C1 segment of cervical spinal cord (tissue), 14 donors: ENCODE measurements around the gene FBP1.

Source experiments
- DNase-seq, 14 donors: peaks; one replicate each; lab custom pipeline; 2025; lab: John Stamatoyannopoulos, UW

The FBP1 gene

DNA sequence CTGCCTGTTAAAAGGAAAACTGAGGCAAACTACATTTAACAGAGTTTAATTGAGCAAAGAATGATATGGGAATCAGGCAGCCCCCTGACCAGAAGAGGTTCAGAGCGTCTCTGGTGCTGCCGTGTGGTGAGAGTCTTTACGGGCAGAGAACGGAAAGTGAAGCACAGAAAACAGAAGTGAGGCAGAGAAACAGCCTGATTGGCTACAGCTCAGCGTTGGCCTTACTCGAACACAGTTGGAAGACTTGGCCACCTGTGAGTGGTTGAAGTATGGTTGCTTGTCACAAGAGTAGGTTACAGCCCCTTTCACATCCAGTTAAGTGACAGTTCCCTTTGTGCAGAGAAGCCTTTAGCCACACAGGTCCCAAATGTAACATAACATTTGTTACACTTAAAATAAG lies 16.9 kb upstream of the FBP1 start:
- peak in 1 of 14 donors; percentile 3 for DNase-seq

- DNase-seq = no peak
These were observed 16.4 kb upstream of the FBP1 start for GRCh38 chr9:94655739-94656138.

DNA sequence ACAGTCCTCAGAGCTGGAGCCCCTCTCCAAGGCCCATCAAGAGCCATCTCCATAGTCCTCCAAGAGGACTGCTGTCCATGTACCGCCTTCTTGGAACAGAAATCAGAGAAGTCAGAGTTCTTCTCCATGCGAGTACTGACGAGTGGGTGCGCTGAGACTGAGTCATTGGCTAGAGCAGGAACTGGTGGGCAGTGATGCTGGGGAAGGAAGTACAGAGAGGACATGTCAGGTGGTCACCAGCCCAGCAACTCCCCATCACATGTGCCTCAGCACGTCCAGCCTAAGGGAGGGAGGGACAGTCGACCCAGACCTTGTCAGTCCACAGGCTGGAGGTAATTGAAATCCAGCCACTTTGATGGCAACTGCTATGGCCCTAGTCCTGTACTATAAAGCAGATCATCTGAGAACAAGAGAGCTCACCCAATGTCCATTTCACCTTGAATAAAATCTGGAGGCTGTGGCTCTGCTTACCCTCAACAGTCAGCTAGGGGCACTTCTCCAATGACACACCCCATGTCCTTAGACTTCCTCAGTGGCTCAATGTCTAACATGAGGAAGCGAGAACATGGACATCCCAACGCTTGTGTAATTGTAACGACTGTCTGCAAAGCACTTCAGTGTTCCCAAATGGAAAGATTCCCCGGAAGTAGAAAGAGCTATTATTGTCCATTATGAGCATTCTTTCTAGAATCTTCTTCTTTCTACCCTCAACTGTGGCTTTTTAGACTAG lies 15.0 kb upstream of the FBP1 start:
- DNase-seq = peak in 1 of 14 donors; percentile 29

DNA sequence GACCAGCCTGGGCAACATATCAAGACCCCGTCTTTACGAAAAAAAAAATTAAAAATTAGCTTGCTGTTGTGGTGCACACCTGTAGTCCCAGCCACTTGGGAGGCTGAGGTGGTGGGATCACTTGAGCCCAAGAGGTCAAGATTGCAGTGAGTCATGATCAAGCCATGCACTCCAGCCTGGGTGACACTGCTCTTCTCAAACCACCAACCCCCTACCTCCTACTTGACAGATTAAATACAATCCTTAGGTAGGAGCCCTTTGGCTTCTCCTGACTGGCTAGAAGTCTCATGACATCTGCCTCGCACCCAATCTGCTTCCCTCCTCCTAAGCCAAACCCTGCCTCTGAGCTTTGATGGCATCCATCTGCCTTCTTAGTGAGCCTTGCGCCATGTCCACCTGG lies 11.6 kb upstream of the FBP1 start:
- DNase-seq = no peak

DNA sequence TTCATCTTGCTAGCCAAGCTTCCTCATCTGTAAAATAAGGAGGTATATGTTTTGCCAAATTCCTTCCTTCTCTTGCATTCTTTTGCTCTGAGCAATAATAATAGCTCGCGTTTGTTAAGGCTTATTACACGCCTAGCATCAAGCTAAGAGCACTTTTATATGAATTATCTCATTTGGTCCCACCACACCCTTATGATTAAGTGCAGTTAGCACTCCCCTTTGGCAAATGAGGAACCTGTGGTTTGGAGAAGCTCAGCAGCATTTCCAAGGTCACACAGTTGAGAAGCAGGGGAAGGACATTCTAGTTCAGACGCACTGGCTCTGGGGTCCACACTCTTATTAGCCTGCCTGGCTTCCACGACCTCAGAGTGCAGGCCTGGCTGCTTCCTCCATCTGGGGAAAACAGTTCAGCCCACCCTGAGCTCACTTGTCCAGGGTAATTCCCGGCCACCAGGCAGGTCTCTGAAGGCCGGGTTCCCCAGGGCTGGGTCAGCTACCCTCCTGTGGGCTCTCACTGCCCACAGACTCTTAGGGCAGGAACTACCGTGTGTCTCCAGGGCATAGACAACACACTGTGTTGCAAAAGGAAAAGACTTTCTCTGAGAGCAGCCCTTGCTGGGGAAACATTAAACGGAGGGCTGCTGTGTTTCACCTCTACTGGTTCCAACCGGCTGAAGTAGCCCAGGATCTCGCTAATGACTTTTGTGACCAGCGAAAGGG lies 9.9 kb upstream of the FBP1 start:
- DNase-seq = no peak

- DNase-seq = no peak
These were observed 8.9 kb upstream of the FBP1 start for GRCh38 chr9:94648185-94648584.

- no peak for DNase-seq
These were observed 6.6 kb upstream of the FBP1 start for GRCh38 chr9:94645901-94646300.

DNA sequence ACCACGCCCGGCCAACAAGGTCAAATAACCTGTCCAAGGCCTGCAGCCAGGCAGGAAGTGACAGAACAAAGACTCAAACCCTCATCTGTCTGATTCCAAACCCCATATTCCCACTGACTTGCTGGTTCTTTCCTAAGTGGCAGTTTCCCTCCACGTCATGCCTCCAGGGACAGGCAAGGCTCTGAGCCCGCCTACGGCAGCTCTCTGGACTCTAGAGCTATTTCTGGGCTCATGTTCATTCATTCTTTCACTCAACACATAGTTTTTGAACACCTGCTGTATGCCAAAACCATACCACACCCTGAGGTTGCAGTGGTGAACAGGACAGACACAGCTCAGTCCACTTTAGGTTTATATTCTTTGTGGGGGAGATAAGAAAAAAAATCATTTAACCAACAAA lies 5.2 kb upstream of the FBP1 start:
- no peak for DNase-seq

DNA sequence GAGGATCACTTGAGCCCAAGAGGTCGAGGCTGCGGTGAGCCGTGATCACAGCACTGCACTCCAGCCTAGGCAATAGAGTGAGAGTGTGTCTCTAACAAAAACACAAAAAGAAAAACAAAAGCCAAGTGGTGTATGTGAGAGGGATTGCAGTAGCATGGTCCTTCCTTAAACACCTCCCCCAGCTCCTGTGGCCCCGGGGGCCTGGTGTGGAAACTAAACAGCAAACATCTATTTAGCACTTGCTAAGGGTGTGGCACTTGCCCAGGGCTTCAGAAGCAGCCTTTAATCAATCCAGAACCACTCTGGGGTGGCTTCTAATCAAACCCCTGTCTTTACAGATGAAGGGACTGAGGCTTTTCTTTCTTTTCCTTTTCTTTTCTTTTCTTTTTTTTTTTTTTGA lies 4.4 kb upstream of the FBP1 start:
- DNase-seq = no peak

GRCh38 chr9:94643176-94643575 lies 3.9 kb upstream of the FBP1 start:
- DNase-seq = no peak

- no peak for DNase-seq
These were observed 3.2 kb upstream of the FBP1 start for GRCh38 chr9:94642501-94642900.

GRCh38 chr9:94639999-94640376 lies 670 bp upstream of the FBP1 start:
- no peak for DNase-seq

GRCh38 chr9:94638335-94639060 lies 820 bp downstream of the FBP1 start:
- no peak for DNase-seq

DNA sequence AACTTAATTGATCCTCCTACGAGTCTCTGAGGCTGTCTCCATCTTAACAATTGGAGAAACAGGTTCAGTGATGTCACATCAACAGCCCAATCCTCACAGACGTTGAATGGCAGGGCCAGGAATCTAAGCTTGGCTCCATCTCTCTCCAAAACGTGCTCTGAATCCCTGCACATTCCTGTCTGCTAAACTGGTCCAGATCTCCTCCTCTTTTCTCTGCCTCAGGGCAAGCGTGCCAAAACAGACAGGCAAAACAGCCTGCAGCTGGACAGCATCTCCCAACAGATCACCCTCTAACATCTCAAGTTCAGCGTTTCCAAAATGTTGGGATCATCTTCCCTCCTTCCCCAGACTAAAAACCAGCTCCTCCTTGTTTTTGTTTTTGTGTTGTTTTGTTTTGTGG lies 6.6 kb downstream of the FBP1 start:
- no peak for DNase-seq

GRCh38 chr9:94631599-94631998 lies 7.7 kb downstream of the FBP1 start:
- no peak for DNase-seq

GRCh38 chr9:94630833-94631232 lies 8.5 kb downstream of the FBP1 start:
- no peak for DNase-seq

GRCh38 chr9:94630281-94630680 lies 9.0 kb downstream of the FBP1 start:
- DNase-seq = no peak

- DNase-seq = no peak
These were observed 12.0 kb downstream of the FBP1 start for GRCh38 chr9:94627287-94627686.

- DNase-seq = no peak
These were observed 13.5 kb downstream of the FBP1 start for GRCh38 chr9:94625835-94626234.

DNA sequence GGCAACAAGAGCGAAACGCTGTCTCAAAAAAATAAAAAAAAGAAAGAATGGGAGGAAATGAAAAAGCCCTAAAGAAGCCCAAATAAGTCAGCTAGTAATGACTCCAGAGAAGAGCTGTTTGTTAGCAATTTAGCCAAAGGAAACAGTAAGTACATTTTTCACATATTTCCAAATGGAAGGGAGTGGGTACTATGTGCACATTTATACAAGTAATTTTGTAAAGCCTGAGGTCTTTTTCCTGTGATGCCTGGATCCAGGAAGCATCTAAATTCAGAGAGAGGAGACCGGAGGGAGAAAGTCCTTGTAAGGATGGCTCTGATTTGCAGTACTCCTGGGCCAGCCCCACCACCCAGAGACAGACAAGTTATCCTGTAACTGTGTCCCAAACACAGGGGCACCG lies 14.7 kb downstream of the FBP1 start:
- no peak for DNase-seq

DNA sequence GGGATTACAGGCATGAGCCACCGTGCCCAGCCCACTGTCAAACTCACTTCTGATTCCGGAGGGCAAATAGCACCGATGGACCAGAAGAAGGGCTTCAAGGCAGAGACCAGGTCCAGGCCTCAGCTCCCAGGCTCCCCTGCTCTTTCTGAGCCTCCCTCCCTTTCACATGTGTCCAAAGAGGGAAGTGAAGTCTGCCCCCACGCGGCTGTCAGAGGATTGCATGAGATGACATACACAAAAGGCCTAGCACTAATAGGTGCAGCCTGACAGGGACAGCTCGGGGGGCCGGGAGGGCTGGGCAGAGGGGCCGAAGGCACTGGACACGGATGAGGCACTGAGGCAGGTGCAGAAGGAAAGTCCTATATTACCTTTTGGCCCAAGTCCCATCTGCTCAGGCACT lies 16.1 kb downstream of the FBP1 start:
- no peak for DNase-seq

GRCh38 chr9:94622087-94622800 lies 17.1 kb downstream of the FBP1 start:
- DNase-seq = no peak
